ENCODE data around the gene SIRT4. TPM values are rescaled to one million over a fixed set of nuclear protein-coding genes. Genes with fewer than 3 reads are reported as not detected.

Gene SIRT4
- total RNA-seq, 1 experiment from 2014 or later: 3.7 TPM

DNA sequence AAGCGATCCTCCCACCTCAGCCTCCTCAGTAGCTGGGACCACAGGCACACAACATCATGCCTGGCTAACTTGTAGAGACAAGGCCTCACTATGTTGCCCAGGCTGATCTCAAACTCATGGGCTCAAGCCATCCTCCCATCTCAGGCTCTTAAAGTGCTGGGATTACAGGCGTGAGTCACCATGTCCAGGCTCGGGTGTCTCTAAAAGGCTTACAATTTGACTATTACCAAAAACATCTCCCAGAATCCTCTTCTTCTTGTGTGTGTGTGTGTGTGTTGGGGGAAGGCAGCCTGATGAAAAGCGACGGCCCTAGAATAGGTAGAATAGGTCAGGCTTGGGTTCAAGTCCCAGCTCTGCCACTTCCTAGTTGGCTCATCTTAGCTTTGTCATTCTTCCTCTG lies 50.0 kb downstream of the SIRT4 start:
- H3K36me3 ChIP-seq (ENCODE audit: insufficient read depth, low read length, poor library complexity, severe bottlenecking): no peaks in the 10 kb centered on the region
- intact Hi-C loops (cut with micrococcal nuclease; ENCODE audit: unreplicated experiment): loop anchor here (10.0 kb wide), 1 partner anchor 763 kb away; no protein-coding TSS in a partner anchor
- no peaks in the 10 kb centered on the region for H3K27me3 ChIP-seq (replicated peaks; ENCODE audit: insufficient read depth, low read depth, low read length, poor library complexity)
- ChIA-PET POLR2A (ENCODE audit: low non-redundant PET) (no interaction called here), CTCF (interaction anchor here (0.6 kb wide), 1 partner anchor 751 kb away, joined by 4 read pairs; no protein-coding TSS in a partner anchor)
- no peak overlapping the region for H3K4me3 ChIP-seq (ENCODE audit: low read depth, low read length, poor library complexity, severe bottlenecking)
- peak; percentile 49 for DNase-seq (ENCODE audit: low spot score)
- no TSS peak for BruUV-seq (replicated peaks)
- H3K4me1 ChIP-seq (ENCODE audit: insufficient read depth, low read length, poor library complexity, severe bottlenecking): no peaks in the 10 kb centered on the region
- H3K27ac ChIP-seq (ENCODE audit: low read depth, low read length, poor library complexity, severe bottlenecking): no peak overlapping the region
- TF ChIP-seq CTCF (conservative IDR thresholded peaks at IDR 0.05; ENCODE audit: low read depth, low read length): no peak
- TF ChIP-seq EZH2 (IDR thresholded peaks at IDR 0.05; ENCODE audit: borderline replicate concordance, low read depth, low read length, poor library complexity, severe bottlenecking): no peak
- no peaks in the 10 kb centered on the region for H3K9me3 ChIP-seq (ENCODE audit: low read depth, low read length, poor library complexity, severe bottlenecking)

DNA sequence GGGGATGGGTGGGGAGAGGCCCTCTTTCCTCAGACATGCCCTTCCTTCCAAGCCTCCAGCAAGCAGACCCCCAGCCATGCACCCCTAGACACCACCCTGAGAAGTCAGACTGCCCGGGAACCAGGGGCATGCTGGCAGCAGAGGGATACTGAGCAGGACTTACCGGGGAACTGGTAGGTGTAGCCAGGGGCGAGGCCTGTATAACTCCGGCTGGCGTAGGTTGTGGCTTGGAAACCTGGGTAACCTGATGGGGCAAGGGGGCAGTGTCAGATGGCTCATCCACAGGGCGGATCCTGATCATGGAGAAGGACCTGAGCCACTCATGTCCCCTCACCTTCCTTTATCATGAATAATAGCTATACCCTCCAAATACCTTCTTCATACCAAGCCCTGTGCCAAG lies 51.0 kb downstream of the SIRT4 start:
- Histone ChIP-seq H3K36me3 (ENCODE audit: insufficient read depth, low read length, poor library complexity, severe bottlenecking) (no peaks in the 10 kb centered on the region), H3K9me3 (ENCODE audit: low read depth, low read length, poor library complexity, severe bottlenecking) (no peaks in the 10 kb centered on the region), H3K4me3 (ENCODE audit: low read depth, low read length, poor library complexity, severe bottlenecking) (no peak overlapping the region), H3K27ac (ENCODE audit: low read depth, low read length, poor library complexity, severe bottlenecking) (no peak overlapping the region), H3K4me1 (ENCODE audit: insufficient read depth, low read length, poor library complexity, severe bottlenecking) (no peaks in the 10 kb centered on the region), H3K27me3 (replicated peaks; ENCODE audit: insufficient read depth, low read depth, low read length, poor library complexity) (no peaks in the 10 kb centered on the region)
- BruUV-seq (replicated peaks): no TSS peak
- ChIA-PET CTCF (interaction anchor here (1.0 kb wide), 1 partner anchor 82 kb away, joined by 3 read pairs; no protein-coding TSS in a partner anchor), POLR2A (ENCODE audit: low non-redundant PET) (no interaction called here)
- TF ChIP-seq EZH2 (IDR thresholded peaks at IDR 0.05; ENCODE audit: borderline replicate concordance, low read depth, low read length, poor library complexity, severe bottlenecking) (no peak), CTCF (conservative IDR thresholded peaks at IDR 0.05; ENCODE audit: low read depth, low read length) (no peak)
- intact Hi-C loops (cut with micrococcal nuclease; ENCODE audit: unreplicated experiment): loop anchor here (10.0 kb wide), 1 partner anchor 762 kb away; no protein-coding TSS in a partner anchor
- DNase-seq (ENCODE audit: low spot score): no peak

DNA sequence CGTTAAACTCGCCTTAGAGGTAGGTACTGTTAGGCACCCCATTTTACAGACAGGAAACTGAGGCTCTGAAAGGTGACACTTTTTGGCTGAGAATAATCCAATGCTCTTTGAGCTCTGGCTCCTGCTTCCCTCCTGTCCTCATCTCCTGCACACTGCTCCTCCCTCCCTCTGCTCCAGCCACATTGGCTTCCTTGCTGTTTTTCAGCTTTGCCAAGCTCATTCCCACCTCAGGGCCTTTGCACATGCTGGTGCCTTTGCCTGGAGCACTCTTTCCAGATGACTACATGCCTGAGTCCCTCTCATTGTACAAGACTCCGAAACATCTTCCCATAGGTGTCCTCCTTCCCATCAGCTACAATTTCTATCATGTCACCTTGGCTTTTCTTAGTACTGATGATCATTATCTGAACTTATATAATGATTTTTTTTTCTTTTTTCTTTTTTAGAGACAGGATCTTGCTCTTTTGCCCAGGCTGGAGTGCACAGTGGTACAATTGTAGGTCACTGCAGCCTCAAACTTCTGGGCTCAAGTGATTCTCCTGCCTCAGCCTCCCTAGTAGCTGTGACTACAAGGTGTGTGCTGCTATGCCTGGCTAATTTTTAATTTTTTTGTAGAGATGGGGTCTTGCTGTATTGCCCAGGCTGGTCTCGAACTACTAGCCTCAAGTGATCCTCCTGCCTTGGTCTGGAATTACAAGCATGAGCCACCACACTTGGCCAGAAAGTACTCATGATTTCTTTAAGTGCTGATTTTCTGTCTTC lies 51.6 kb downstream of the SIRT4 start:
- intact Hi-C loops (cut with micrococcal nuclease; ENCODE audit: unreplicated experiment): loop anchor here (10.0 kb wide), 1 partner anchor 761 kb away; no protein-coding TSS in a partner anchor
- Histone ChIP-seq H3K9me3 (ENCODE audit: low read depth, low read length, poor library complexity, severe bottlenecking) (no peaks in the 10 kb centered on the region), H3K36me3 (ENCODE audit: insufficient read depth, low read length, poor library complexity, severe bottlenecking) (no peaks in the 10 kb centered on the region), H3K27ac (ENCODE audit: low read depth, low read length, poor library complexity, severe bottlenecking) (no peak overlapping the region), H3K4me1 (ENCODE audit: insufficient read depth, low read length, poor library complexity, severe bottlenecking) (no peaks in the 10 kb centered on the region), H3K27me3 (replicated peaks; ENCODE audit: insufficient read depth, low read depth, low read length, poor library complexity) (no peaks in the 10 kb centered on the region), H3K4me3 (ENCODE audit: low read depth, low read length, poor library complexity, severe bottlenecking) (no peak overlapping the region)
- no TSS peak for BruUV-seq (replicated peaks)
- ChIA-PET CTCF (interaction anchor here (1.0 kb wide), 1 partner anchor 82 kb away, joined by 3 read pairs; no protein-coding TSS in a partner anchor), POLR2A (ENCODE audit: low non-redundant PET) (no interaction called here)
- DNase-seq (ENCODE audit: low spot score): no peak
- TF ChIP-seq EZH2 (IDR thresholded peaks at IDR 0.05; ENCODE audit: borderline replicate concordance, low read depth, low read length, poor library complexity, severe bottlenecking) (no peak), CTCF (conservative IDR thresholded peaks at IDR 0.05; ENCODE audit: low read depth, low read length) (no peak)

Data from A673 (cell line).